K562 (cell line): ENCODE data around the gene HS3ST1. TPM values are rescaled to one million over a fixed set of nuclear protein-coding genes. Genes with fewer than 3 reads are reported as not detected.

ENCODE experiments used
- ATAC-seq: fragments of 200-7000 bp; cut with Tn5 transposase; 3 replicates; pipeline ENCODE4 v1.9.1; 2020; ENCODE audit warnings: moderate library complexity
- BruUV-seq: library from RNA; stranded (reverse); fragments of 400-500 nt; replicated peaks from 2 replicates; lab custom pipeline; 2021; lab: Mats Ljungman, UMichigan
- CTCF ChIA-PET: fragments of 300-600 bp; formaldehyde crosslinking; extraction: SDS; loops from one replicate; lab custom pipeline; 2021; ENCODE audit warnings: low intra/inter-chr PET ratio; lab: Yijun Ruan, JAX
- POLR2A ChIA-PET: fragments of 300-600, 350-650 bp; sonication (Branson Sonifier 250); formaldehyde crosslinking; extraction: SDS; loops from one replicate; lab custom pipeline; 2021; ENCODE audit warnings: antibody characterized with exemption, inconsistent platforms; lab: Yijun Ruan, JAX
- DNase-seq, 4 experiments: peaks; one replicate each; pipeline versions ENCODE4 v3.0.0 to v3.0.0-alpha.2; 2011 to 2018; ENCODE audit warnings: low spot score in 3 of 4, mixed read lengths in 3 of 4; ENCODE audit errors: extremely low read depth in 1 of 4
- FAIRE-seq: peaks from 2 replicates; lab custom pipeline; 2011; peaks lifted over from hg19 to GRCh38; lab: Jason Lieb, UNC
- H2AFZ ChIP-seq: 2 replicates; pipeline ENCODE4 v1.6.0; 2011; ENCODE audit warnings: low read depth, low read length, control low read depth, inconsistent platforms
- H3K27ac ChIP-seq: fragments of 200-600 bp; 3 replicates; pipeline ENCODE4 v1.8.0; 2011; ENCODE audit warnings: low read depth, mild to moderate bottlenecking, control low read depth, inconsistent platforms, low read length, moderate library complexity, mixed read lengths; ENCODE audit errors: extremely low read depth
- H3K27me3 ChIP-seq, 2 experiments: fragments of 300-600 bp in 1 of 2; 2 replicates in 1 of 2; 3 replicates in 1 of 2; pipeline versions ENCODE4 v1.6.0 to v1.8.0; 2011; ENCODE audit warnings: inconsistent platforms in 2 of 2, low read length in 2 of 2, mild to moderate bottlenecking in 1 of 2, mixed read lengths in 1 of 2, moderate library complexity in 1 of 2; ENCODE audit not compliant: control insufficient read depth in 2 of 2, insufficient read depth in 2 of 2
- H3K36me3 ChIP-seq: fragments of 300-600 bp; 3 replicates; pipeline ENCODE4 v1.8.0; 2011; ENCODE audit warnings: mild to moderate bottlenecking, low read length, inconsistent platforms; ENCODE audit not compliant: control insufficient read depth, insufficient read depth
- H3K4me1 ChIP-seq, 2 experiments: fragments of 200-600 bp in 1 of 2; replicated peaks in 1 of 2; 2 replicates in 1 of 2; 3 replicates in 1 of 2; pipeline versions ENCODE4 v1.5.1 to v1.8.0; 2011; ENCODE audit warnings: inconsistent platforms in 2 of 2, low read length in 2 of 2, mild to moderate bottlenecking in 1 of 2, mixed read lengths in 1 of 2, moderate library complexity in 1 of 2; ENCODE audit not compliant: control insufficient read depth in 2 of 2, insufficient read depth in 2 of 2
- H3K4me2 ChIP-seq: 2 replicates; pipeline ENCODE4 v1.6.1; 2011; ENCODE audit warnings: low read length, control low read depth, inconsistent platforms, mixed read lengths; ENCODE audit not compliant: insufficient read depth
- H3K4me3 ChIP-seq: fragments of 200-600 bp; sonication (generic), shearing (Covaris generic); 2 replicates; pipeline ENCODE4 v1.5.1; 2016; ENCODE audit warnings: control low read depth, inconsistent platforms
- H3K79me2 ChIP-seq: fragments of 200-600 bp; 3 replicates; pipeline ENCODE4 v1.8.0; 2011; ENCODE audit warnings: low read length, inconsistent platforms; ENCODE audit not compliant: control insufficient read depth, insufficient read depth
- H3K9ac ChIP-seq, 2 experiments: 2 replicates each; pipeline versions ENCODE4 v1.6.0 to v1.6.1; 2011; ENCODE audit warnings: low read depth in 2 of 2, low read length in 2 of 2, control low read depth in 1 of 2, inconsistent platforms in 1 of 2, mild to moderate bottlenecking in 1 of 2, mixed read lengths in 1 of 2; ENCODE audit not compliant: insufficient read depth in 1 of 2
- H3K9me1 ChIP-seq: one replicate; pipeline ENCODE4 v1.6.0; 2011; ENCODE audit warnings: inconsistent platforms, mild to moderate bottlenecking, low read length, moderate library complexity; ENCODE audit not compliant: control insufficient read depth, insufficient read depth
- H3K9me3 ChIP-seq: replicated peaks from 2 replicates; pipeline ENCODE4 v1.5.1; 2011; ENCODE audit warnings: low read depth, low read length, inconsistent platforms; ENCODE audit not compliant: control insufficient read depth, insufficient read depth
- H4K20me1 ChIP-seq: replicated peaks from 2 replicates; pipeline ENCODE4 v1.6.1; 2011; ENCODE audit warnings: low read length, inconsistent platforms, mixed read lengths; ENCODE audit not compliant: control insufficient read depth, insufficient read depth
- CREB1 ChIP-seq, 2 experiments: sonication (generic) in 1 of 2; formaldehyde crosslinking in 1 of 2; IDR thresholded peaks; 2 replicates each; pipeline versions ENCODE4 v1.6.1 to v1.8.0; 2012 to 2022; ENCODE audit warnings: inconsistent platforms in 1 of 2, mild to moderate bottlenecking in 1 of 2, missing genetic modification reagents in 1 of 2, moderate library complexity in 1 of 2
- GABPA ChIP-seq: fragments of 200-800 bp; sonication (Bioruptor generic); conservative IDR thresholded peaks from 2 replicates; pipeline ENCODE4 v1.6.1; 2016; ENCODE audit warnings: low read depth, missing genetic modification characterization, missing compliant biosample characterization
- PTTG1 ChIP-seq: fragments of 450-650 bp; IDR thresholded peaks from 2 replicates; pipeline ENCODE4 v1.6.1; 2016; ENCODE audit warnings: low read depth, mild to moderate bottlenecking, missing genetic modification characterization, missing compliant biosample characterization
- SRSF3 ChIP-seq: fragments of 200-400 bp; formaldehyde crosslinking; IDR thresholded peaks from 2 replicates; pipeline ENCODE4 v1.6.1; 2016; ENCODE audit warnings: mild to moderate bottlenecking, low read length, moderate library complexity; ENCODE audit not compliant: insufficient read depth
- ZKSCAN1 ChIP-seq: fragments of 150-350 bp; IDR thresholded peaks from 2 replicates; pipeline ENCODE4 v1.6.1; 2016; ENCODE audit warnings: low read depth, low read length
- ZNF140 ChIP-seq: fragments of 250-450 bp; sonication (Bioruptor Pico); IDR thresholded peaks from 2 replicates; pipeline ENCODE4 v1.8.0; 2021; ENCODE audit warnings: moderate library complexity, mild to moderate bottlenecking, inconsistent platforms
- ZNF75A ChIP-seq: fragments of 450-650 bp; formaldehyde crosslinking; IDR thresholded peaks from 2 replicates; pipeline ENCODE4 v1.4.0; 2020; ENCODE audit warnings: mild to moderate bottlenecking
- WGBS: fragments of 100-300 bp; shearing (Covaris generic); methylation state at CpG from one replicate; pipeline ENCODE4 v1.1.6; 2016; ENCODE audit warnings: low coverage, mixed read lengths; ENCODE audit not compliant: insufficient coverage; ENCODE audit errors: missing lambda C conversion rate; 5-methylcytosine and 5-hydroxymethylcytosine counted together
- in situ Hi-C: fragments of 300-500 bp; cut with MboI; formaldehyde crosslinking; loops from 4 replicates; pipeline ENCODE4 v1.15.0; 2018; ENCODE audit warnings: inconsistent platforms, mixed read lengths
- intact Hi-C: fragments of 100-400 bp; cut with micrococcal nuclease; formaldehyde crosslinking; loops from 2 replicates; pipeline ENCODE4 v1.14.2; 2022
- polyA plus RNA-seq, 8 experiments: library from polyadenylated mRNA; depleted of rRNA in 4 of 8; stranded (reverse) in 5 of 8; unstranded in 3 of 8; fragments of >200 nt; fragmentation: Nextera tagmentation in 2 of 8; fragmentation: Illumina TruSeq in 1 of 8; extraction: Ambion mirVana in 2 of 8; extraction: Trizol in 1 of 8; gene quantifications; 2 replicates each; pipeline versions ENCODE4 v1.2.1 to v1.2.3, GENCODE V29; 2011 to 2014; ENCODE audit warnings: inconsistent platforms in 1 of 8, missing spikeins in 1 of 8
- total RNA-seq, 7 experiments: library from RNA; depleted of rRNA in 6 of 7; stranded (reverse); fragments of >200 nt in 6 of 7; fragmentation: Illumina TruSeq in 2 of 7; extraction: Trizol in 2 of 7; gene quantifications; 2 replicates each; pipeline versions ENCODE4 v1.2.1 to v1.2.3, GENCODE V29; 2011 to 2021; ENCODE audit warnings: low replicate concordance in 1 of 7
- TF ChIP-seq, protein P1 (sequence below): sonication (generic); formaldehyde crosslinking; IDR thresholded peaks from 2 replicates; pipeline ENCODE4 v1.8.1; 2023; ENCODE audit warnings: mild to moderate bottlenecking, missing genetic modification reagents
- TF ChIP-seq, protein P2 (sequence below): IDR thresholded peaks from 2 replicates; pipeline ENCODE4 v1.6.1; 2011; ENCODE audit warnings: borderline replicate concordance, low read depth, mild to moderate bottlenecking, moderate library complexity, low read length; ENCODE audit not compliant: insufficient read depth, poor library complexity, severe bottlenecking

Gene HS3ST1
- total and polyA plus RNA-seq, 9 of the 15 experiments (the other 6 are each of a cell fraction or from before 2014, with no cell fraction given) = 0.02 TPM; not detected in 8

DNA sequence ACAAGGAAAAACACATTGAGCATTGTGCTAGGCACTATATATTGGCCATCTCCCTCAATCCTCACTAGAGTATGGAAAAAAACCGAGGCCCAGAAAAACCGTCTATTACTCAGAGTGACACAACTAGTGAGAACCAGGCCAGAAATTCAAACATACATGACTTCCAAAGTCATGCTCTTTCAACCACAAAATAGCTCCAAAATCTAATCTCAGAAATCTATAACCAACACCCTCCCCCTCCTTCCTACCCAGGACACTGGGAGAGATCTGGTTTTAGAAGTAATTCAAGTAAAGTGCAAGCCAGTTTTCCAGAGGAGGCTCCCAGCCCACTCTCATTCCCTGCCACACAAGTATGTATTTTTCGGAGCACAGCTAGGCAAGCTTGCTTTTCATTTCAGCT lies 7.6 kb downstream of the HS3ST1 start (continued):
- TF ChIP-seq ZNF140 = no peak

DNA sequence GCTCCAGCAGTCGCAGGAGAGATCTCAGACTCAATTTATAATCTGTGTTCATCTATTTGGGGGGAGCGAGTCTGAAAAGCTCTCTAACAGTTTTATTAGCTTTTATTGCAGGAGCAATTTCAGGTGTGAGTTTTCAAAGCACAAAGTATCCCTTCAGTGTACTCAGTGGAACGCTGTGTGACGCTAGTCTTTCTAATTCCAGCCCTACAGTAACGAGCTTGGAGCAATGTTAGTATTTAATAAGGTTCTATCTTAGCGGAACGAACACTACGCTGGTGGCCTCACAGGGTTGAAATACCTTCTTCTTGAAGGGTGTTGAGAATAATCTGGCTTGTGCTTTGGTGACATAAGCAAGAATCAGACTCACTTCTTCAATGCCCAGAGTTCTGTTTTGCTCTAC lies 8.4 kb downstream of the HS3ST1 start:
- intact Hi-C loops = loop anchor here (10.0 kb wide), 1 partner anchor 836 kb away; no protein-coding TSS in a partner anchor
- H2AFZ ChIP-seq = no peak overlapping the region
- WGBS = 5% methylated on average over 8 of the region's 8 CpGs
- no peak for ATAC-seq
- H3K27me3 ChIP-seq = no peaks in the 10 kb centered on the region
- no peak for DNase-seq
- ChIA-PET POLR2A (no interaction called here), CTCF (no interaction called here)
- no peak overlapping the region for H3K4me3 ChIP-seq
- BruUV-seq = no TSS peak
- no peaks in the 10 kb centered on the region for H4K20me1 ChIP-seq
- H3K79me2 ChIP-seq = no peaks in the 10 kb centered on the region
- FAIRE-seq = no peak
- TF ChIP-seq, protein P1, sequence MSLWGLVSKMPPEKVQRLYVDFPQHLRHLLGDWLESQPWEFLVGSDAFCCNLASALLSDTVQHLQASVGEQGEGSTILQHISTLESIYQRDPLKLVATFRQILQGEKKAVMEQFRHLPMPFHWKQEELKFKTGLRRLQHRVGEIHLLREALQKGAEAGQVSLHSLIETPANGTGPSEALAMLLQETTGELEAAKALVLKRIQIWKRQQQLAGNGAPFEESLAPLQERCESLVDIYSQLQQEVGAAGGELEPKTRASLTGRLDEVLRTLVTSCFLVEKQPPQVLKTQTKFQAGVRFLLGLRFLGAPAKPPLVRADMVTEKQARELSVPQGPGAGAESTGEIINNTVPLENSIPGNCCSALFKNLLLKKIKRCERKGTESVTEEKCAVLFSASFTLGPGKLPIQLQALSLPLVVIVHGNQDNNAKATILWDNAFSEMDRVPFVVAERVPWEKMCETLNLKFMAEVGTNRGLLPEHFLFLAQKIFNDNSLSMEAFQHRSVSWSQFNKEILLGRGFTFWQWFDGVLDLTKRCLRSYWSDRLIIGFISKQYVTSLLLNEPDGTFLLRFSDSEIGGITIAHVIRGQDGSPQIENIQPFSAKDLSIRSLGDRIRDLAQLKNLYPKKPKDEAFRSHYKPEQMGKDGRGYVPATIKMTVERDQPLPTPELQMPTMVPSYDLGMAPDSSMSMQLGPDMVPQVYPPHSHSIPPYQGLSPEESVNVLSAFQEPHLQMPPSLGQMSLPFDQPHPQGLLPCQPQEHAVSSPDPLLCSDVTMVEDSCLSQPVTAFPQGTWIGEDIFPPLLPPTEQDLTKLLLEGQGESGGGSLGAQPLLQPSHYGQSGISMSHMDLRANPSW (CRISPR knock-in tag) = no peak
- TF ChIP-seq, protein P2, sequence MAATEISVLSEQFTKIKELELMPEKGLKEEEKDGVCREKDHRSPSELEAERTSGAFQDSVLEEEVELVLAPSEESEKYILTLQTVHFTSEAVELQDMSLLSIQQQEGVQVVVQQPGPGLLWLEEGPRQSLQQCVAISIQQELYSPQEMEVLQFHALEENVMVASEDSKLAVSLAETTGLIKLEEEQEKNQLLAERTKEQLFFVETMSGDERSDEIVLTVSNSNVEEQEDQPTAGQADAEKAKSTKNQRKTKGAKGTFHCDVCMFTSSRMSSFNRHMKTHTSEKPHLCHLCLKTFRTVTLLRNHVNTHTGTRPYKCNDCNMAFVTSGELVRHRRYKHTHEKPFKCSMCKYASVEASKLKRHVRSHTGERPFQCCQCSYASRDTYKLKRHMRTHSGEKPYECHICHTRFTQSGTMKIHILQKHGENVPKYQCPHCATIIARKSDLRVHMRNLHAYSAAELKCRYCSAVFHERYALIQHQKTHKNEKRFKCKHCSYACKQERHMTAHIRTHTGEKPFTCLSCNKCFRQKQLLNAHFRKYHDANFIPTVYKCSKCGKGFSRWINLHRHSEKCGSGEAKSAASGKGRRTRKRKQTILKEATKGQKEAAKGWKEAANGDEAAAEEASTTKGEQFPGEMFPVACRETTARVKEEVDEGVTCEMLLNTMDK = no peak
- TF ChIP-seq PTTG1 (tag) (no peak), SRSF3 (no peak), CREB1 (IDR thresholded peaks at IDR 0.05) (no peak), CREB1 (CRISPR knock-in tag; IDR thresholded peaks at IDR 0.05) (no peak), ZNF75A (no peak), GABPA (tag) (no peak), ZKSCAN1 (no peak)
- H3K9me3 ChIP-seq = no peaks in the 10 kb centered on the region
- no peaks in the 10 kb centered on the region for H3K36me3 ChIP-seq
- no peak overlapping the region for H3K9ac ChIP-seq
- no peak overlapping the region for H3K4me2 ChIP-seq
- H3K4me1 ChIP-seq = no peaks in the 10 kb centered on the region
- in situ Hi-C loops = loop anchor here (25.0 kb wide), 2 partner anchors 833 to 1258 kb away; no protein-coding TSS in a partner anchor
- no peaks in the 10 kb centered on the region for H3K9me1 ChIP-seq
- no peak overlapping the region for H3K27ac ChIP-seq
